GM12878 (cell line): Measurements from ENCODE around the gene ATOSB. TPM values are rescaled to one million over a fixed set of nuclear protein-coding genes. Genes with fewer than 3 reads are reported as not detected.

Experiments used
- CEBPB ChIP-seq, 2 experiments: fragments of 150-350 bp in 1 of 2; IDR thresholded peaks; 2 replicates each; pipeline ENCODE4 v1.6.1; 2012 to 2014; ENCODE audit warnings: low read depth in 2 of 2, low read length in 2 of 2, borderline replicate concordance in 1 of 2, inconsistent platforms in 1 of 2
- EGR1 ChIP-seq, 2 experiments: IDR thresholded peaks; 1 replicate in 1 of 2; 2 replicates in 1 of 2; pipeline ENCODE4 v1.6.1; 2011 to 2012; ENCODE audit warnings: low read depth in 2 of 2, low read length in 2 of 2, borderline replicate concordance in 1 of 2, mild to moderate bottlenecking in 1 of 2, moderate library complexity in 1 of 2
- ETV6 ChIP-seq, 2 experiments: fragments of 450-650 bp in 1 of 2; IDR thresholded peaks in 1 of 2; conservative IDR thresholded peaks in 1 of 2; 2 replicates each; pipeline ENCODE4 v1.6.1; 2014; ENCODE audit warnings: antibody characterized with exemption in 1 of 2, borderline replicate concordance in 1 of 2, low read depth in 1 of 2, mild to moderate bottlenecking in 1 of 2, moderate library complexity in 1 of 2
- MYB ChIP-seq: fragments of 150-350 bp; IDR thresholded peaks from 2 replicates; pipeline ENCODE4 v1.6.1; 2014; ENCODE audit warnings: mild to moderate bottlenecking, low read depth, low read length, borderline replicate concordance
- NFIC ChIP-seq: IDR thresholded peaks from 2 replicates; pipeline ENCODE4 v1.6.1; 2012; ENCODE audit warnings: low read depth, mild to moderate bottlenecking, inconsistent platforms, low read length, moderate library complexity
- NR2F1 ChIP-seq: fragments of 450-650 bp; conservative IDR thresholded peaks from 2 replicates; pipeline ENCODE4 v1.6.1; 2017; ENCODE audit warnings: mild to moderate bottlenecking
- RAD51 ChIP-seq: fragments of 450-650 bp; IDR thresholded peaks from 2 replicates; pipeline ENCODE4 v1.6.1; 2016; ENCODE audit warnings: moderate library complexity, mild to moderate bottlenecking, inconsistent platforms
- SPI1 ChIP-seq: IDR thresholded peaks from 2 replicates; pipeline ENCODE4 v1.6.1; 2011; ENCODE audit warnings: low read depth, mild to moderate bottlenecking, low read length, moderate library complexity, borderline replicate concordance; ENCODE audit not compliant: insufficient read depth
- SUPT20H ChIP-seq: IDR thresholded peaks from 2 replicates; pipeline ENCODE4 v1.6.1; 2011; ENCODE audit warnings: low read depth, mild to moderate bottlenecking, low read length, moderate library complexity, borderline replicate concordance; ENCODE audit not compliant: control insufficient read depth
- TCF7 ChIP-seq: IDR thresholded peaks from 2 replicates; pipeline ENCODE4 v1.6.1; 2014; ENCODE audit warnings: antibody characterized with exemption, borderline replicate concordance
- polyA plus RNA-seq, 11 experiments: library from polyadenylated mRNA; depleted of rRNA in 4 of 11; unstranded in 6 of 11; stranded (reverse) in 5 of 11; fragments of >200 nt; fragmentation: Nextera tagmentation in 4 of 11; fragmentation: Illumina TruSeq in 1 of 11; extraction: Ambion mirVana in 4 of 11; extraction: Trizol in 1 of 11; gene quantifications; 1 replicate in 1 of 11; 2 replicates in 10 of 11; pipeline versions ENCODE4 v1.2.1 to v1.2.3, GENCODE V29; 2011 to 2016; ENCODE audit warnings: inconsistent platforms in 2 of 11, missing spikeins in 2 of 11, low read depth in 1 of 11
- total RNA-seq, 4 experiments: library from RNA; depleted of rRNA in 3 of 4; stranded (reverse); fragments of >200 nt in 3 of 4; fragmentation: Illumina TruSeq in 1 of 4; extraction: Trizol in 1 of 4; gene quantifications; 2 replicates each; pipeline versions ENCODE4 v1.2.1 to v1.2.3, GENCODE V29; 2013 to 2021
- TF ChIP-seq, protein P1 (sequence below): fragments of 450-650 bp; formaldehyde crosslinking; IDR thresholded peaks from 2 replicates; pipeline ENCODE4 v1.5.0; 2022; ENCODE audit warnings: mild to moderate bottlenecking, missing genetic modification characterization
- TF ChIP-seq, protein P2 (sequence below): IDR thresholded peaks from 2 replicates; pipeline ENCODE4 v1.6.1; 2012; ENCODE audit warnings: low read depth, low read length, improper control_type of control experiment
- TF ChIP-seq, protein P3 (sequence below): fragments of 450-650 bp; IDR thresholded peaks from 2 replicates; pipeline ENCODE4 v1.6.1; 2017; ENCODE audit warnings: mild to moderate bottlenecking, moderate library complexity
- TF ChIP-seq, protein P4 (sequence below): fragments of 450-650 bp; IDR thresholded peaks from 2 replicates; pipeline ENCODE4 v1.6.1; 2018; ENCODE audit warnings: borderline replicate concordance, mild to moderate bottlenecking; ENCODE audit not compliant: partially characterized antibody

Gene ATOSB
- total and polyA plus RNA-seq, 10 of the 15 experiments (the other 5 are each of a cell fraction or from before 2014, with no cell fraction given), result 0.60 to 5.4 (median 2.5) TPM

DNA sequence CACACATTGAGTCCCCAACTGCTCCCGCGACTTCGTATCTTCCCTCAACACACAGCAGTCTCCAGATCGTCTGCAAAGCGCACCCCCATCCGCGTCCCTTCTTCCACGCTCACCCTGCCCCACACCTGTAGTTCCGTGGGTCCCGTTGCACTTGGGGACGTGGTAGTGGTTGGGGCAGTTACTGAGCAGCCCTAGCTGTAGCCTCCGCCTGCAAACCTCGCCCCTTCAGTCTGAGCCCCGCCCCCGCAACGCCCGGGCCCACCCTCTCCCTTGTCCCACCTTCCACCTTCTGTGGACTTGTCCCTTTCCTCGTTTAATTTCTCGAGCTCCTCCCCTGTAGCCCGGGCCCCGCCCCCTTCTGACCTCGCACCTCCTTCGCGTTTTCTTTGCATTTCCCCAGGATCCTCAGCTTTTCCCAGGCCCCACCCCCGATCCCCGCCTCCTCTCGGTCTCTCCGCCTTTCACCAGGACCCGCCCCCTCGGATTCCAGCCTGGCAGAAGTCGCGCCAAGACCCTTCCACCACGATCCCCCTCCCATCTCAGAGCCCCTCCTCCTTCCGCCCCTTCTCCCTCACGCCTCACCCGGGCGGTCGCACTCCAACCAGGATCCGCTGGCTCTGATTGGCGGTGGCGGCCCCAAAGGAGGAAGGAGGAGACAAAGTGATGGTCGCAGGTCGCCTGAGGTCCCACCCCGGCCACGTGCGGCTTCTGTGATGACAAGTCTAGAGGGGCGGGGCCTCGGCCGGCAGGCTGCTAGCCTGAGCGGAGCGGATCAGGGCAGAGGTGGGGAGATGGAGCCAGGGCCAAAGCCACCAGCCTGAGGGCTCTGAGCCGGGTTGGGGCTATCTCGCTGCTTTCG lies at the start of gene ATOSB (continued):
- TF ChIP-seq, protein P1, sequence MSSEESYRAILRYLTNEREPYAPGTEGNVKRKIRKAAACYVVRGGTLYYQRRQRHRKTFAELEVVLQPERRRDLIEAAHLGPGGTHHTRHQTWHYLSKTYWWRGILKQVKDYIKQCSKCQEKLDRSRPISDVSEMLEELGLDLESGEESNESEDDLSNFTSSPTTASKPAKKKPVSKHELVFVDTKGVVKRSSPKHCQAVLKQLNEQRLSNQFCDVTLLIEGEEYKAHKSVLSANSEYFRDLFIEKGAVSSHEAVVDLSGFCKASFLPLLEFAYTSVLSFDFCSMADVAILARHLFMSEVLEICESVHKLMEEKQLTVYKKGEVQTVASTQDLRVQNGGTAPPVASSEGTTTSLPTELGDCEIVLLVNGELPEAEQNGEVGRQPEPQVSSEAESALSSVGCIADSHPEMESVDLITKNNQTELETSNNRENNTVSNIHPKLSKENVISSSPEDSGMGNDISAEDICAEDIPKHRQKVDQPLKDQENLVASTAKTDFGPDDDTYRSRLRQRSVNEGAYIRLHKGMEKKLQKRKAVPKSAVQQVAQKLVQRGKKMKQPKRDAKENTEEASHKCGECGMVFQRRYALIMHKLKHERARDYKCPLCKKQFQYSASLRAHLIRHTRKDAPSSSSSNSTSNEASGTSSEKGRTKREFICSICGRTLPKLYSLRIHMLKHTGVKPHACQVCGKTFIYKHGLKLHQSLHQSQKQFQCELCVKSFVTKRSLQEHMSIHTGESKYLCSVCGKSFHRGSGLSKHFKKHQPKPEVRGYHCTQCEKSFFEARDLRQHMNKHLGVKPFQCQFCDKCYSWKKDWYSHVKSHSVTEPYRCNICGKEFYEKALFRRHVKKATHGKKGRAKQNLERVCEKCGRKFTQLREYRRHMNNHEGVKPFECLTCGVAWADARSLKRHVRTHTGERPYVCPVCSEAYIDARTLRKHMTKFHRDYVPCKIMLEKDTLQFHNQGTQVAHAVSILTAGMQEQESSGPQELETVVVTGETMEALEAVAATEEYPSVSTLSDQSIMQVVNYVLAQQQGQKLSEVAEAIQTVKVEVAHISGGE, result no peak
- TF ChIP-seq RAD51 (peak; percentile 78), EGR1 (IDR thresholded peaks at IDR 0.05; ENCODE audit: borderline replicate concordance in 1 of 2, low read depth in 2 of 2, low read length in 2 of 2) (peak in 1 of 2 experiments; percentile 78; a peak in 1 of 3 replicates), SUPT20H (no peak), MYB (no peak), NFIC (no peak), ETV6 (conservative IDR thresholded peaks at IDR 0.05 in 1 of 2, IDR thresholded peaks at IDR 0.05 in 1 of 2; ENCODE audit: borderline replicate concordance in 1 of 2, low read depth in 1 of 2) (no peak), TCF7 (no peak), CEBPB (IDR thresholded peaks at IDR 0.05; ENCODE audit: borderline replicate concordance in 1 of 2, low read depth in 2 of 2, low read length in 2 of 2) (no peak), SPI1 (no peak), NR2F1 (peak; percentile 62)
- TF ChIP-seq, protein P2, sequence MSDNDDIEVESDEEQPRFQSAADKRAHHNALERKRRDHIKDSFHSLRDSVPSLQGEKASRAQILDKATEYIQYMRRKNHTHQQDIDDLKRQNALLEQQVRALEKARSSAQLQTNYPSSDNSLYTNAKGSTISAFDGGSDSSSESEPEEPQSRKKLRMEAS, result peak; percentile 82
- TF ChIP-seq, protein P3, sequence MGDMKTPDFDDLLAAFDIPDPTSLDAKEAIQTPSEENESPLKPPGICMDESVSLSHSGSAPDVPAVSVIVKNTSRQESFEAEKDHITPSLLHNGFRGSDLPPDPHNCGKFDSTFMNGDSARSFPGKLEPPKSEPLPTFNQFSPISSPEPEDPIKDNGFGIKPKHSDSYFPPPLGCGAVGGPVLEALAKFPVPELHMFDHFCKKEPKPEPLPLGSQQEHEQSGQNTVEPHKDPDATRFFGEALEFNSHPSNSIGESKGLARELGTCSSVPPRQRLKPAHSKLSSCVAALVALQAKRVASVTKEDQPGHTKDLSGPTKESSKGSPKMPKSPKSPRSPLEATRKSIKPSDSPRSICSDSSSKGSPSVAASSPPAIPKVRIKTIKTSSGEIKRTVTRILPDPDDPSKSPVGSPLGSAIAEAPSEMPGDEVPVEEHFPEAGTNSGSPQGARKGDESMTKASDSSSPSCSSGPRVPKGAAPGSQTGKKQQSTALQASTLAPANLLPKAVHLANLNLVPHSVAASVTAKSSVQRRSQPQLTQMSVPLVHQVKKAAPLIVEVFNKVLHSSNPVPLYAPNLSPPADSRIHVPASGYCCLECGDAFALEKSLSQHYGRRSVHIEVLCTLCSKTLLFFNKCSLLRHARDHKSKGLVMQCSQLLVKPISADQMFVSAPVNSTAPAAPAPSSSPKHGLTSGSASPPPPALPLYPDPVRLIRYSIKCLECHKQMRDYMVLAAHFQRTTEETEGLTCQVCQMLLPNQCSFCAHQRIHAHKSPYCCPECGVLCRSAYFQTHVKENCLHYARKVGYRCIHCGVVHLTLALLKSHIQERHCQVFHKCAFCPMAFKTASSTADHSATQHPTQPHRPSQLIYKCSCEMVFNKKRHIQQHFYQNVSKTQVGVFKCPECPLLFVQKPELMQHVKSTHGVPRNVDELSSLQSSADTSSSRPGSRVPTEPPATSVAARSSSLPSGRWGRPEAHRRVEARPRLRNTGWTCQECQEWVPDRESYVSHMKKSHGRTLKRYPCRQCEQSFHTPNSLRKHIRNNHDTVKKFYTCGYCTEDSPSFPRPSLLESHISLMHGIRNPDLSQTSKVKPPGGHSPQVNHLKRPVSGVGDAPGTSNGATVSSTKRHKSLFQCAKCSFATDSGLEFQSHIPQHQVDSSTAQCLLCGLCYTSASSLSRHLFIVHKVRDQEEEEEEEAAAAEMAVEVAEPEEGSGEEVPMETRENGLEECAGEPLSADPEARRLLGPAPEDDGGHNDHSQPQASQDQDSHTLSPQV, result no peak
- TF ChIP-seq, protein P4, sequence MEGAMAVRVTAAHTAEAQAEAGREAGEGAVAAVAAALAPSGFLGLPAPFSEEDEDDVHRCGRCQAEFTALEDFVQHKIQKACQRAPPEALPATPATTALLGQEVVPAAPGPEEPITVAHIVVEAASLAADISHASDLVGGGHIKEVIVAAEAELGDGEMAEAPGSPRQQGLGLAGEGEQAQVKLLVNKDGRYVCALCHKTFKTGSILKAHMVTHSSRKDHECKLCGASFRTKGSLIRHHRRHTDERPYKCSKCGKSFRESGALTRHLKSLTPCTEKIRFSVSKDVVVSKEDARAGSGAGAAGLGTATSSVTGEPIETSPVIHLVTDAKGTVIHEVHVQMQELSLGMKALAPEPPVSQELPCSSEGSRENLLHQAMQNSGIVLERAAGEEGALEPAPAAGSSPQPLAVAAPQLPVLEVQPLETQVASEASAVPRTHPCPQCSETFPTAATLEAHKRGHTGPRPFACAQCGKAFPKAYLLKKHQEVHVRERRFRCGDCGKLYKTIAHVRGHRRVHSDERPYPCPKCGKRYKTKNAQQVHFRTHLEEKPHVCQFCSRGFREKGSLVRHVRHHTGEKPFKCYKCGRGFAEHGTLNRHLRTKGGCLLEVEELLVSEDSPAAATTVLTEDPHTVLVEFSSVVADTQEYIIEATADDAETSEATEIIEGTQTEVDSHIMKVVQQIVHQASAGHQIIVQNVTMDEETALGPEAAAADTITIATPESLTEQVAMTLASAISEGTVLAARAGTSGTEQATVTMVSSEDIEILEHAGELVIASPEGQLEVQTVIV, result no peak
